IPS DF 6.9 (cell line): ENCODE data around the gene MAEA.

ENCODE experiments used
- DNase-seq: peaks from one replicate; pipeline ENCODE4 v3.0.0-alpha.2; 2013; ENCODE audit warnings: low read depth, low spot score
- H3K27ac ChIP-seq: one replicate; pipeline ENCODE4 v1.5.1; 2013; ENCODE audit warnings: low read length, control low read depth
- H3K27me3 ChIP-seq: 2 replicates; pipeline ENCODE4 v1.6.1; 2013; ENCODE audit warnings: mild to moderate bottlenecking, low read length; ENCODE audit not compliant: control insufficient read depth, insufficient read depth
- H3K36me3 ChIP-seq: 2 replicates; pipeline ENCODE4 v1.6.1; 2013; ENCODE audit warnings: low read length; ENCODE audit not compliant: control insufficient read depth, insufficient read depth
- H3K4me1 ChIP-seq: 2 replicates; pipeline ENCODE4 v1.6.1; 2013; ENCODE audit warnings: low read length; ENCODE audit not compliant: control insufficient read depth, insufficient read depth
- H3K4me3 ChIP-seq: 2 replicates; pipeline ENCODE4 v1.5.1; 2013; ENCODE audit warnings: mild to moderate bottlenecking, low read length
- H3K9me3 ChIP-seq: 2 replicates; pipeline ENCODE4 v1.6.1; 2013; ENCODE audit warnings: low read length, inconsistent platforms; ENCODE audit not compliant: control insufficient read depth, insufficient read depth
- WGBS: extraction: QIAGEN DNeasy Blood & Tissue Kit; methylation state at CpG from one replicate; pipeline ENCODE4 v1.1.7; 2013; ENCODE audit warnings: mixed read lengths, missing lambda C conversion rate; ENCODE audit not compliant: insufficient read length, insufficient coverage; 5-methylcytosine and 5-hydroxymethylcytosine counted together

MAEA gene

GRCh38 chr4:1346781-1347409 is 57.2 kb downstream of the MAEA start, which contains the start of gene UVSSA:
Gene UVSSA, plus strand, starts transcription at chr4:1347208. Its CDS starts 884 bp downstream, at chr4:1348092.
- H3K36me3 ChIP-seq: peaks cover 6% of the 10 kb centered on the region
- DNase-seq: peak; percentile 99
- H3K4me3 ChIP-seq: peak within 1 kb of the TSS; percentile 72
- H3K9me3 ChIP-seq: no peaks in the 10 kb centered on the region
- H3K27me3 ChIP-seq: no peaks in the 10 kb centered on the region
- WGBS: no CpG with 5 or more reads among the region's 76 CpGs
- H3K27ac ChIP-seq: no peak within 1 kb of the TSS
- H3K4me1 ChIP-seq: no peaks in the 10 kb centered on the region; the same call in 1 of the 2 replicates

GRCh38 chr4:1347410-1347864 is 57.7 kb downstream of the MAEA start:
- H3K27me3 ChIP-seq: no peaks in the 10 kb centered on the region
- peaks cover 9% of the 10 kb centered on the region for H3K36me3 ChIP-seq
- H3K4me3 ChIP-seq: peak overlapping the region; percentile 72
- no CpG with 5 or more reads among the region's 43 CpGs for whole genome bisulfite sequencing
- H3K4me1 ChIP-seq: no peaks in the 10 kb centered on the region; the same call in 1 of the 2 replicates
- no peak for DNase-seq
- no peak overlapping the region for H3K27ac ChIP-seq
- no peaks in the 10 kb centered on the region for H3K9me3 ChIP-seq

GRCh38 chr4:1348014-1348513 is 58.4 kb downstream of the MAEA start:
- Histone ChIP-seq H3K4me1 (no peaks in the 10 kb centered on the region; the same call in 1 of the 2 replicates), H3K27me3 (no peaks in the 10 kb centered on the region), H3K27ac (no peak overlapping the region), H3K4me3 (peak overlapping the region; percentile 72; the same call in 1 of the 2 replicates), H3K9me3 (no peaks in the 10 kb centered on the region), H3K36me3 (peaks cover 15% of the 10 kb centered on the region)
- no CpG with 5 or more reads among the region's 12 CpGs for WGBS
- no peak for DNase-seq

- Histone ChIP-seq H3K27me3 (no peaks in the 10 kb centered on the region), H3K4me3 (no peak overlapping the region), H3K27ac (no peak overlapping the region), H3K4me1 (no peaks in the 10 kb centered on the region; the same call in 1 of the 2 replicates), H3K36me3 (peaks cover 16% of the 10 kb centered on the region), H3K9me3 (no peaks in the 10 kb centered on the region)
- WGBS: no CpG with 5 or more reads among the region's 25 CpGs
- DNase-seq: no peak
These were observed 59.1 kb downstream of the MAEA start for GRCh38 chr4:1348746-1349145.

GRCh38 chr4:1349359-1350168 is 59.9 kb downstream of the MAEA start:
- Histone ChIP-seq H3K27me3 (no peaks in the 10 kb centered on the region), H3K4me1 (no peaks in the 10 kb centered on the region; the same call in 1 of the 2 replicates), H3K27ac (no peak overlapping the region), H3K4me3 (no peak overlapping the region), H3K9me3 (no peaks in the 10 kb centered on the region), H3K36me3 (peaks cover 18% of the 10 kb centered on the region)
- no CpG with 5 or more reads among the region's 29 CpGs for WGBS
- DNase-seq: no peak

GRCh38 chr4:1350169-1350520 is 60.5 kb downstream of the MAEA start:
- no peaks in the 10 kb centered on the region for H3K27me3 ChIP-seq
- WGBS: no CpG with 5 or more reads among the region's 5 CpGs
- DNase-seq: no peak
- H3K4me3 ChIP-seq: no peak overlapping the region
- H3K36me3 ChIP-seq: peaks cover 23% of the 10 kb centered on the region
- no peak overlapping the region for H3K27ac ChIP-seq
- H3K4me1 ChIP-seq: no peaks in the 10 kb centered on the region; the same call in 1 of the 2 replicates
- H3K9me3 ChIP-seq: no peaks in the 10 kb centered on the region

GRCh38 chr4:1351854-1352566 is 62.3 kb downstream of the MAEA start:
- H3K27ac ChIP-seq: no peak overlapping the region
- WGBS: no CpG with 5 or more reads among the region's 24 CpGs
- peak; percentile 75 for DNase-seq

GRCh38 chr4:1352567-1352900 is 62.8 kb downstream of the MAEA start:
- no CpG with 5 or more reads among the region's 12 CpGs for WGBS
- H3K4me1 ChIP-seq: no peaks in the 10 kb centered on the region; the same call in 1 of the 2 replicates
- peaks cover 35% of the 10 kb centered on the region for H3K36me3 ChIP-seq
- H3K4me3 ChIP-seq: no peak overlapping the region
- DNase-seq: no peak
- no peak overlapping the region for H3K27ac ChIP-seq
- H3K9me3 ChIP-seq: no peaks in the 10 kb centered on the region
- H3K27me3 ChIP-seq: no peaks in the 10 kb centered on the region

More at GRCh38 chr4:1351854-1352566, 62.3 kb downstream of the MAEA start:
- no peaks in the 10 kb centered on the region; the same call in 1 of the 2 replicates for H3K4me1 ChIP-seq
- H3K36me3 ChIP-seq: peaks cover 30% of the 10 kb centered on the region
- H3K9me3 ChIP-seq: no peaks in the 10 kb centered on the region
- H3K4me3 ChIP-seq: no peak overlapping the region
- H3K27me3 ChIP-seq: no peaks in the 10 kb centered on the region

GRCh38 chr4:1353186-1354055 is 63.7 kb downstream of the MAEA start:
- H3K4me1 ChIP-seq: no peaks in the 10 kb centered on the region
- no peaks in the 10 kb centered on the region for H3K9me3 ChIP-seq
- no peak overlapping the region for H3K27ac ChIP-seq
- no peak for DNase-seq
- H3K27me3 ChIP-seq: no peaks in the 10 kb centered on the region
- H3K36me3 ChIP-seq: peaks cover 40% of the 10 kb centered on the region
- no CpG with 5 or more reads among the region's 30 CpGs for WGBS
- no peak overlapping the region for H3K4me3 ChIP-seq
